ENCODE data around the gene MAP2K1.

MAP2K1 gene

DNA sequence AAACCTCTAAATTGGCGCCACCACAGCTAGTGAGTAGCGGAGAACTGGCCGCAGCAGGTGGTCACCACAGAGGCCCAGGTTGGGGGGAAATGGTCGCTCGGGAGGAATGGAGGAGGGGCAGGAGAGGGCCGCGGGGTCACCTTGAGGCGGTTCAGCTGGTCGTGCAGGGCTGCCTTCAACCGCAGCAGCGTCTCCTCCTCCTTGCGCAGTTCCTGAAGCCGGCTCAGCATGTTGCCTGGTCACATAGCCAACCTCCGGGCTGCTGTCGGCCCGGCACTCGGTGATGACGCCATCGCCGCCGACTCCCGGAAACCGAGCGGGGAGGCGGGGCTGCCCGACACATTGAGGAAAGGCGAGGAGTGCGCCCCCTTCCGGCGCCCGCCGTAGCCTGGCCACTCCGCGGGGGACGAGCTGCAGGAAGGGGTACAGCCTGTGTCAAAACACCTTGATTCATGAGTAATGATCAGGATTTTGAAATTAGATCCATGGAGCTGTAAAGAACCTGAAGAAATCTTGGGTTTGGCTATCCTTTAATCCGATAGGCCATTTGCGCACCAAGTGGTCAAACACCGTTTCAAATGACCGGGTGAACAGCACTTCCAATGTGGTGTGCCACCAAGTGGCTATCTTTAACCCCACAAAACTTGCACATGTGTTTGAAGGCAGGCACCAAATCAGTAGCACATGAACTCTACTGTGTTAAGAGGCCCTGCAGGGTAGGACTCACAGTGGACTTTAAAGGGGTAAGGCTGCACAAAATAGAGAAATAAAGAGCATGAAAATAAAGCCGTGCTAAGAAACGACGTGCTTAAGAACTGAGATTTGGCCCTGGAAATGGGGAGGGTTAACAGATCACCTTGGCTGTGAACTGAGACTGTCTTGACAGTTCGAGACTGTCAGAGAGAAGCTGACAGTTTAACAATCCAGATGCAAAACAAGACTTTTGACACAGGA is 111.1 kb downstream of the MAP2K1 start, which contains the start of gene SNAPC5 (continued):
- TF ChIP-seq GFI1B (tag by site-specific recombination; IDR thresholded peaks at IDR 0.05) (peak; percentile 9; the same call in 1 of the 2 replicates), YY2 (tag by site-specific recombination; IDR thresholded peaks at IDR 0.05) (peak; percentile 53), ZNF549 (tag by site-specific recombination; IDR thresholded peaks at IDR 0.05) (no peak), BCL11A (tag by site-specific recombination; IDR thresholded peaks at IDR 0.05; ENCODE audit: low read depth) (peak; percentile 89), ZFP3 (tag by site-specific recombination; IDR thresholded peaks at IDR 0.05; ENCODE audit: low read depth) (no peak), ZBTB49 (tag by site-specific recombination; IDR thresholded peaks at IDR 0.05; ENCODE audit: low read depth) (no peak), ZBTB7A (tag by site-specific recombination; IDR thresholded peaks at IDR 0.05; ENCODE audit: low read depth) (peak; percentile 73), ZNF529 (tag by site-specific recombination; IDR thresholded peaks at IDR 0.05; ENCODE audit: insufficient replicate concordance) (no peak), ZNF24 (tag by site-specific recombination; IDR thresholded peaks at IDR 0.05) (peak; percentile 81; the same call in 1 of the 2 replicates), ZNF366 (tag by site-specific recombination; conservative IDR thresholded peaks at IDR 0.05) (0 out of 2 replicates have a peak, but pooled peaks have one; percentile 24), ZNF785 (tag by site-specific recombination; IDR thresholded peaks at IDR 0.05) (0 out of 2 replicates have a peak, but pooled peaks have one; percentile 63), ZNF394 (tag by site-specific recombination; IDR thresholded peaks at IDR 0.05; ENCODE audit: borderline replicate concordance) (peak; percentile 78), TSHZ1 (tag by site-specific recombination; IDR thresholded peaks at IDR 0.05; ENCODE audit: borderline replicate concordance) (peak; percentile 92)
- TF ChIP-seq, protein P1, sequence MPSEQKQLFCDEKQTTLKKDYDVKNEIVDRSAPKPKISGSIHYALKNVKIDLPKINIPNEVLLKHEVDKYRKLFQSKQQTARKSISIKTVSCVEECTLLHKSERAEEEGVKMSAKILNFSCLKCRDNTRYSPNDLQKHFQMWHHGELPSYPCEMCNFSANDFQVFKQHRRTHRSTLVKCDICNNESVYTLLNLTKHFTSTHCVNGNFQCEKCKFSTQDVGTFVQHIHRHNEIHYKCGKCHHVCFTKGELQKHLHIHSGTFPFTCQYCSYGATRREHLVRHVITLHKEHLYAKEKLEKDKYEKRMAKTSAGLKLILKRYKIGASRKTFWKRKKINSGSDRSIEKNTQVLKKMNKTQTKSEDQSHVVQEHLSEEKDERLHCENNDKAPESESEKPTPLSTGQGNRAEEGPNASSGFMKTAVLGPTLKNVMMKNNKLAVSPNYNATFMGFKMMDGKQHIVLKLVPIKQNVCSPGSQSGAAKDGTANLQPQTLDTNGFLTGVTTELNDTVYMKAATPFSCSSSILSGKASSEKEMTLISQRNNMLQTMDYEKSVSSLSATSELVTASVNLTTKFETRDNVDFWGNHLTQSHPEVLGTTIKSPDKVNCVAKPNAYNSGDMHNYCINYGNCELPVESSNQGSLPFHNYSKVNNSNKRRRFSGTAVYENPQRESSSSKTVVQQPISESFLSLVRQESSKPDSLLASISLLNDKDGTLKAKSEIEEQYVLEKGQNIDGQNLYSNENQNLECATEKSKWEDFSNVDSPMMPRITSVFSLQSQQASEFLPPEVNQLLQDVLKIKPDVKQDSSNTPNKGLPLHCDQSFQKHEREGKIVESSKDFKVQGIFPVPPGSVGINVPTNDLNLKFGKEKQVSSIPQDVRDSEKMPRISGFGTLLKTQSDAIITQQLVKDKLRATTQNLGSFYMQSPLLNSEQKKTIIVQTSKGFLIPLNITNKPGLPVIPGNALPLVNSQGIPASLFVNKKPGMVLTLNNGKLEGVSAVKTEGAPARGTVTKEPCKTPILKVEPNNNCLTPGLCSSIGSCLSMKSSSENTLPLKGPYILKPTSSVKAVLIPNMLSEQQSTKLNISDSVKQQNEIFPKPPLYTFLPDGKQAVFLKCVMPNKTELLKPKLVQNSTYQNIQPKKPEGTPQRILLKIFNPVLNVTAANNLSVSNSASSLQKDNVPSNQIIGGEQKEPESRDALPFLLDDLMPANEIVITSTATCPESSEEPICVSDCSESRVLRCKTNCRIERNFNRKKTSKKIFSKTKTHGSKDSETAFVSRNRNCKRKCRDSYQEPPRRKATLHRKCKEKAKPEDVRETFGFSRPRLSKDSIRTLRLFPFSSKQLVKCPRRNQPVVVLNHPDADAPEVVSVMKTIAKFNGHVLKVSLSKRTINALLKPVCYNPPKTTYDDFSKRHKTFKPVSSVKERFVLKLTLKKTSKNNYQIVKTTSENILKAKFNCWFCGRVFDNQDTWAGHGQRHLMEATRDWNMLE (tag by site-specific recombination; conservative IDR thresholded peaks at IDR 0.05; ENCODE audit: low read depth), result no peak
- TF ChIP-seq, protein P2, sequence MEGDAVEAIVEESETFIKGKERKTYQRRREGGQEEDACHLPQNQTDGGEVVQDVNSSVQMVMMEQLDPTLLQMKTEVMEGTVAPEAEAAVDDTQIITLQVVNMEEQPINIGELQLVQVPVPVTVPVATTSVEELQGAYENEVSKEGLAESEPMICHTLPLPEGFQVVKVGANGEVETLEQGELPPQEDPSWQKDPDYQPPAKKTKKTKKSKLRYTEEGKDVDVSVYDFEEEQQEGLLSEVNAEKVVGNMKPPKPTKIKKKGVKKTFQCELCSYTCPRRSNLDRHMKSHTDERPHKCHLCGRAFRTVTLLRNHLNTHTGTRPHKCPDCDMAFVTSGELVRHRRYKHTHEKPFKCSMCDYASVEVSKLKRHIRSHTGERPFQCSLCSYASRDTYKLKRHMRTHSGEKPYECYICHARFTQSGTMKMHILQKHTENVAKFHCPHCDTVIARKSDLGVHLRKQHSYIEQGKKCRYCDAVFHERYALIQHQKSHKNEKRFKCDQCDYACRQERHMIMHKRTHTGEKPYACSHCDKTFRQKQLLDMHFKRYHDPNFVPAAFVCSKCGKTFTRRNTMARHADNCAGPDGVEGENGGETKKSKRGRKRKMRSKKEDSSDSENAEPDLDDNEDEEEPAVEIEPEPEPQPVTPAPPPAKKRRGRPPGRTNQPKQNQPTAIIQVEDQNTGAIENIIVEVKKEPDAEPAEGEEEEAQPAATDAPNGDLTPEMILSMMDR (tag by site-specific recombination; IDR thresholded peaks at IDR 0.05), result peak; percentile 100
- TF ChIP-seq, protein P3, sequence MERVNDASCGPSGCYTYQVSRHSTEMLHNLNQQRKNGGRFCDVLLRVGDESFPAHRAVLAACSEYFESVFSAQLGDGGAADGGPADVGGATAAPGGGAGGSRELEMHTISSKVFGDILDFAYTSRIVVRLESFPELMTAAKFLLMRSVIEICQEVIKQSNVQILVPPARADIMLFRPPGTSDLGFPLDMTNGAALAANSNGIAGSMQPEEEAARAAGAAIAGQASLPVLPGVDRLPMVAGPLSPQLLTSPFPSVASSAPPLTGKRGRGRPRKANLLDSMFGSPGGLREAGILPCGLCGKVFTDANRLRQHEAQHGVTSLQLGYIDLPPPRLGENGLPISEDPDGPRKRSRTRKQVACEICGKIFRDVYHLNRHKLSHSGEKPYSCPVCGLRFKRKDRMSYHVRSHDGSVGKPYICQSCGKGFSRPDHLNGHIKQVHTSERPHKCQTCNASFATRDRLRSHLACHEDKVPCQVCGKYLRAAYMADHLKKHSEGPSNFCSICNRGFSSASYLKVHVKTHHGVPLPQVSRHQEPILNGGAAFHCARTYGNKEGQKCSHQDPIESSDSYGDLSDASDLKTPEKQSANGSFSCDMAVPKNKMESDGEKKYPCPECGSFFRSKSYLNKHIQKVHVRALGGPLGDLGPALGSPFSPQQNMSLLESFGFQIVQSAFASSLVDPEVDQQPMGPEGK (tag by site-specific recombination; IDR thresholded peaks at IDR 0.05), result peak; percentile 94
- TF ChIP-seq, protein P4, sequence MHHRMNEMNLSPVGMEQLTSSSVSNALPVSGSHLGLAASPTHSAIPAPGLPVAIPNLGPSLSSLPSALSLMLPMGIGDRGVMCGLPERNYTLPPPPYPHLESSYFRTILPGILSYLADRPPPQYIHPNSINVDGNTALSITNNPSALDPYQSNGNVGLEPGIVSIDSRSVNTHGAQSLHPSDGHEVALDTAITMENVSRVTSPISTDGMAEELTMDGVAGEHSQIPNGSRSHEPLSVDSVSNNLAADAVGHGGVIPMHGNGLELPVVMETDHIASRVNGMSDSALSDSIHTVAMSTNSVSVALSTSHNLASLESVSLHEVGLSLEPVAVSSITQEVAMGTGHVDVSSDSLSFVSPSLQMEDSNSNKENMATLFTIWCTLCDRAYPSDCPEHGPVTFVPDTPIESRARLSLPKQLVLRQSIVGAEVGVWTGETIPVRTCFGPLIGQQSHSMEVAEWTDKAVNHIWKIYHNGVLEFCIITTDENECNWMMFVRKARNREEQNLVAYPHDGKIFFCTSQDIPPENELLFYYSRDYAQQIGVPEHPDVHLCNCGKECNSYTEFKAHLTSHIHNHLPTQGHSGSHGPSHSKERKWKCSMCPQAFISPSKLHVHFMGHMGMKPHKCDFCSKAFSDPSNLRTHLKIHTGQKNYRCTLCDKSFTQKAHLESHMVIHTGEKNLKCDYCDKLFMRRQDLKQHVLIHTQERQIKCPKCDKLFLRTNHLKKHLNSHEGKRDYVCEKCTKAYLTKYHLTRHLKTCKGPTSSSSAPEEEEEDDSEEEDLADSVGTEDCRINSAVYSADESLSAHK (tag by site-specific recombination; IDR thresholded peaks at IDR 0.05), result no peak; the same call in 1 of the 2 replicates
